AG04450 (cell line): Measurements from ENCODE around the gene ZNF408. TPM values are rescaled to one million over a fixed set of nuclear protein-coding genes. Genes with fewer than 3 reads are reported as not detected.
"Not testable (repeated sequence)": the region's sequence is repeated elsewhere in the genome, so short reads cannot be mapped to it uniquely, and the experiment has no call there.

Experiments used
- CTCF ChIA-PET: fragments of 300-600, 350-600 bp; formaldehyde crosslinking; extraction: SDS; loops from one replicate; lab custom pipeline; 2022; ENCODE audit warnings: antibody characterized with exemption, inconsistent platforms; lab: Charles Lee
- POLR2A ChIA-PET: fragments of 350-600 bp; formaldehyde crosslinking; extraction: SDS; loops from one replicate; lab custom pipeline; 2021; ENCODE audit warnings: antibody characterized with exemption, inconsistent platforms; lab: Yijun Ruan, JAX
- DNase-seq: peaks from one replicate; pipeline ENCODE4 v3.0.0-alpha.2; 2011; ENCODE audit warnings: low read depth, low spot score
- H3K27ac ChIP-seq: one replicate; pipeline ENCODE4 v1.5.1; 2012; ENCODE audit warnings: low read depth, low read length, control low read depth
- H3K27me3 ChIP-seq: one replicate; pipeline ENCODE4 v1.6.0; 2012; ENCODE audit warnings: low read length; ENCODE audit not compliant: control insufficient read depth, insufficient read depth
- H3K4me3 ChIP-seq: 2 replicates; pipeline ENCODE4 v1.5.1; 2011; ENCODE audit warnings: mild to moderate bottlenecking, low read depth, low read length, control low read depth
- H3K9me3 ChIP-seq: 2 replicates; pipeline ENCODE4 v1.5.1; 2012; ENCODE audit warnings: low read length; ENCODE audit not compliant: control insufficient read depth, insufficient read depth
- polyA plus RNA-seq: library from polyadenylated mRNA; depleted of rRNA; stranded (reverse); fragments of >200 nt; gene quantifications from 2 replicates; pipeline ENCODE4 v1.2.3, GENCODE V29; 2011
- TF ChIP-seq, protein P1 (sequence below): IDR thresholded peaks from 2 replicates; pipeline ENCODE4 v1.5.1; 2011; ENCODE audit warnings: low read depth, low read length, control low read depth, inconsistent platforms

ZNF408 gene
- polyA plus RNA-seq, 1 experiment: 4.9 TPM

DNA sequence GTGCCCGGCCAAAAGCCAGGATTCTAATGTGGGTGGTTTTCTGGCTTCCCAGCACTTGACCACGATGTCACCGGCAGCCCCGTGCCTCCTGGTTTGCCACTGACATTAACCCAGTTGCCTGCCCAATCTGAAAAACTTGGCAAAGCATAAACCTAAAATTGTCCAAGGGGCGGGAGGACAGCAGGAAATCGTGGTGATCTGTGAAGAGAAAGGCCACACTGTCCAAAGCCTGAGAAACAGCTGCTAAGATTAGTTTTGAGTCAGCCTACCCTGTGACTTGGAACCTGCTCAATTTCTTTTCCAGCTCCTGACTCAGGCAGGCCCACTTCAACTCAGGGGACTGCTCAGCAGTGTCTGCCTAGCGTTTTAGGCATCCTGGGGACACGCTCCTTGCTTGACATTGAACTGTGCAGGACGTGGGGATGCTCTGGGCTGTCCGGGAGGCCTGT, 10.0 kb downstream of the ZNF408 start:
- Histone ChIP-seq H3K9me3 (no peaks in the 10 kb centered on the region), H3K27ac (peak overlapping the region; percentile 86), H3K27me3 (no peaks in the 10 kb centered on the region), H3K4me3 (no peak overlapping the region)
- POLR2A ChIA-PET: interaction anchor here (1.2 kb wide), 1 partner anchor 10 kb away, joined by 5 read pairs; the partner anchor contains the start of genes ARHGAP1 and ZNF408
- TF ChIP-seq, protein P1, sequence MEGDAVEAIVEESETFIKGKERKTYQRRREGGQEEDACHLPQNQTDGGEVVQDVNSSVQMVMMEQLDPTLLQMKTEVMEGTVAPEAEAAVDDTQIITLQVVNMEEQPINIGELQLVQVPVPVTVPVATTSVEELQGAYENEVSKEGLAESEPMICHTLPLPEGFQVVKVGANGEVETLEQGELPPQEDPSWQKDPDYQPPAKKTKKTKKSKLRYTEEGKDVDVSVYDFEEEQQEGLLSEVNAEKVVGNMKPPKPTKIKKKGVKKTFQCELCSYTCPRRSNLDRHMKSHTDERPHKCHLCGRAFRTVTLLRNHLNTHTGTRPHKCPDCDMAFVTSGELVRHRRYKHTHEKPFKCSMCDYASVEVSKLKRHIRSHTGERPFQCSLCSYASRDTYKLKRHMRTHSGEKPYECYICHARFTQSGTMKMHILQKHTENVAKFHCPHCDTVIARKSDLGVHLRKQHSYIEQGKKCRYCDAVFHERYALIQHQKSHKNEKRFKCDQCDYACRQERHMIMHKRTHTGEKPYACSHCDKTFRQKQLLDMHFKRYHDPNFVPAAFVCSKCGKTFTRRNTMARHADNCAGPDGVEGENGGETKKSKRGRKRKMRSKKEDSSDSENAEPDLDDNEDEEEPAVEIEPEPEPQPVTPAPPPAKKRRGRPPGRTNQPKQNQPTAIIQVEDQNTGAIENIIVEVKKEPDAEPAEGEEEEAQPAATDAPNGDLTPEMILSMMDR: no peak
- CTCF ChIA-PET: interaction anchor here (0.7 kb wide), 1 partner anchor 74 kb away, joined by 3 read pairs; no protein-coding TSS in a partner anchor
- peak; percentile 85 for DNase-seq

DNA sequence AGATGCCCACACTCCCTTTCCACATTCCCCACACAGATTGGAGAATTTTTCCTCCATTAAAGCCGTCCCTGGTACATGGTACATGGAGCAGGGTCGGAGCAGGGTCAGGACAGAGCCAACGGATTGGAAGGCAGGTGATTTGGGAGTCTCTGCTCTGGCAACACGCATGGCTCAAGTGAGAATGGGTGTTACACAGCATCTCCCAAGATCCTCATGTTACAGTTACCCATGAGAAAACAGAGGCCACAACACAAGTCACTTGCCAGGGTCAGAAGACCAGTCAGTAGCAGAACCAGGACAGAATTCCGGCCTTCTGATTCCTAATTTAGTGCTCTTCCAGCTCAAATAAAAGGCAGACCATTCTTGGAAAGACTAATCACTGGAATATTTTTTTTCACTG, 10.5 kb downstream of the ZNF408 start:
- H3K27me3 ChIP-seq: no peaks in the 10 kb centered on the region
- H3K4me3 ChIP-seq: no peak overlapping the region
- TF ChIP-seq, protein P1: no peak
- H3K27ac ChIP-seq: peak overlapping the region; percentile 86
- no peaks in the 10 kb centered on the region for H3K9me3 ChIP-seq
- CTCF ChIA-PET: interaction anchor here (0.7 kb wide), 1 partner anchor 74 kb away, joined by 3 read pairs; no protein-coding TSS in a partner anchor
- no peak for DNase-seq
- POLR2A ChIA-PET: interaction anchor here (1.2 kb wide), 1 partner anchor 11 kb away, joined by 5 read pairs; the partner anchor contains the start of genes ARHGAP1 and ZNF408

DNA sequence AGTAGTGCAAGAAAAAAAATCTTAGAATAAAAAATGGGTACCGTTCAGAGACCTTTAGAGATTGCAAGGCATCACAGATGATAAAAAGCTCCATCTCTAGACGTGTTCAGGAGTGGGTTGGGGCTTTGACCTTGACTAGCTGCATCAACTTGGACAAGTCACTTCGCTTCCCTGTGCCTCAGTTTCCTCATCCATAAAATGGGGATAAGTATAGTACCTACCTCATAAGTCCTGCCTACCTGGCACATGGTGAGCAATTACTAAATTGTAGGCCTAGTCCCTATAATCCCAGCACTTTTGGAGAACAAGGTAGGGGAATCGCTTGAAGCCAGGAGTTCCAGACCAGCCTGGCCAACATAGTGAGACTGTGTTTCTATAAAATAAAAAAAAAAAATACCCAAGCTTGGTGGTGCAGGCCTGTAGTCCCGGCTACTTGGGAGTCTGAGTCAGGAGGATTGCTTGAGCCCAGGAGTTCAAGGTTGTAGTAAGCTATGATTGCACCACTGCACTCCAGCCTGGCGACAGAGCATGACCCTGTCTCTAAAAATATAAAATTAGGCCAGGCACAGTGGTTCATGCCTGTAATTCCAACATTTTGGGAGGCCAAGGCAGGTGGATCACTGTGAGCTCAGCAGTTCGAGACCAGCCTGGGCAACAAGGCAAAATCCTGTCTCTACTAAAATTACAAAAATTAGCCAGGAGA, 12.2 kb downstream of the ZNF408 start:
- DNase-seq: no peak
- Histone ChIP-seq H3K4me3 (no peak overlapping the region), H3K27me3 (no peaks in the 10 kb centered on the region), H3K27ac (no peak overlapping the region), H3K9me3 (no peaks in the 10 kb centered on the region)
- ChIA-PET CTCF (no interaction called here), POLR2A (no interaction called here)
- TF ChIP-seq, protein P1: no peak

DNA sequence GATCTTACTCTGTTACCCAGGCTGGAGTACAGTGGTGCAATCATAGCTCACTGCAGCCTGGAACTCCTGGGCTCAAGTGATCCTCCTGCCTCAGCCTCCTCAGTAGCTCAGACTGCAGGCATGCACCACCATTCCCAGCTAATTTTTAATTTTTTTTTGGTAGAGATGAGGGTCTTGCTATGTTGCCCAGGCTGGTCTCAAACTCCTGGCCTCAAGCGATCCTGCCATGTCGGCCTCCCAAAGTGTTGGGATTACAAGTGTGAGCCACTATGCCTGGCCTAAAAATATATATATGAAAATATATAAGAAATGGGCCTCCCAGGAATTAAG, 17.0 kb downstream of the ZNF408 start:
- not testable (repeated sequence) for DNase-seq, H3K4me3 ChIP-seq, H3K9me3 ChIP-seq, H3K27ac ChIP-seq, H3K27me3 ChIP-seq
- ChIA-PET POLR2A (interaction anchor here (0.6 kb wide), 1 partner anchor 32 kb away, joined by 3 read pairs; no protein-coding TSS in a partner anchor), CTCF (interaction anchor here (0.7 kb wide), 1 partner anchor 332 kb away, joined by 4 read pairs; no protein-coding TSS in a partner anchor)

DNA sequence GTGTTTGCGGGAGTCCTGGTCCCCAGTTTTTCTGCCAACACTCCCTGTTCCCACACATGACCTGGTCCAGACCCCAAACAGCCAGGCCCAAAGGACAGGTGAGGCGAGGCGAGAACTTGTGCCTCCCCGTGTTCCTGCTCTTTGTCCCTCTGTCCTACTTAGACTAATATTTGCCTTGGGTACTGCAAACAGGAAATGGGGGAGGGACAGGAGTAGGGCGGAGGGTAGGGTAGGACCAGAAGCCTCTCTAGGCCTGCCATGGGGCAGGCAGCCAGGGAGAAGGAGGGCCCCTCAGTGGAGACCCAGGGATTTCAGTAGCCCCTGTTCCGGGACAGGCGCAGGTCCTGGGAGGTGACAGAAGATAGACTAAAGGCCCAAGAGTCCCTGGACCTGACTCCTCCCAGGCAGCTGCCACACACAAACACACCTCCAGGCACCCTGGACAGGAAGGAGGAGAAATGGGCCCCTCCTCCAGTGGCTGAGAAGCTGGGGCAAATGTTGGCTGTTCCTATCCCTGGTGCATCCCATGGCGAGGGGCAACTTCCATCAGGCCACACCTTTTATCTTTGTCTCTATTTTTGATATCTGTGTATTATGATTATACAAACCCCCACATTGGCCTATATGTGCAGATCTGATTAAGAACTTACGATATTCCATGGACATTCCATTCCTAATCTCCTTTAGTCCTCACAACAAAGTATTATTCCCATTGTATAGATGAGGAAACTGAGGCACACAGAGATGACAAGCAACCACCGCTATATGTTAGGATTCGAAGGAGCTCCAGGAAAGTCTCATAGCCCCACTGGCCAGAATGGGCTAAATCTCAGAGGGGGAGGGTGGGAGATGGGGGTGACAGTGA, 17.6 kb downstream of the ZNF408 start:
- Histone ChIP-seq H3K27ac (no peak overlapping the region), H3K4me3 (no peak overlapping the region), H3K27me3 (no peaks in the 10 kb centered on the region), H3K9me3 (no peaks in the 10 kb centered on the region)
- TF ChIP-seq, protein P1: no peak
- ChIA-PET POLR2A (interaction anchor here (0.6 kb wide), 2 partner anchors 9 to 33 kb away, joined by 3 to 4 read pairs; no protein-coding TSS in a partner anchor), CTCF (no interaction called here)
- DNase-seq: no peak
